Loucy (cell line): ENCODE results near the gene ETS1.

Source experiments
- H2AFZ ChIP-seq: fragments of 200-600 bp; sonication (generic); 2 replicates; pipeline ENCODE4 v1.6.0; 2016; ENCODE audit warnings: antibody characterized with exemption, mild to moderate bottlenecking, low read length, moderate library complexity
- H3F3A ChIP-seq: fragments of 200-600 bp; 2 replicates; pipeline ENCODE4 v1.6.0; 2016; ENCODE audit warnings: antibody characterized with exemption, low read depth, mild to moderate bottlenecking
- H3K27me3 ChIP-seq: fragments of 200-600 bp; sonication (generic); 2 replicates; pipeline ENCODE4 v1.6.1; 2014; ENCODE audit warnings: low read length, mild to moderate bottlenecking; ENCODE audit not compliant: insufficient read depth, poor library complexity, severe bottlenecking
- H3K36me3 ChIP-seq: fragments of 200-600 bp; sonication (generic); 2 replicates; pipeline ENCODE4 v1.6.1; 2016; ENCODE audit warnings: low read length; ENCODE audit not compliant: insufficient read depth
- H3K4me1 ChIP-seq: fragments of 200-600 bp; sonication (generic); 2 replicates; pipeline ENCODE4 v1.5.1; 2014; ENCODE audit warnings: low read length, mild to moderate bottlenecking; ENCODE audit not compliant: insufficient read depth, poor library complexity, severe bottlenecking
- H3K4me2 ChIP-seq: fragments of 200-600 bp; sonication (generic); 2 replicates; pipeline ENCODE4 v1.6.0; 2014; ENCODE audit warnings: antibody characterized with exemption, low read length, low read depth, mild to moderate bottlenecking; ENCODE audit not compliant: poor library complexity, severe bottlenecking
- H3K4me3 ChIP-seq: fragments of 200-600 bp; sonication (generic); 2 replicates; pipeline ENCODE4 v1.5.1; 2014; ENCODE audit warnings: low read length, mild to moderate bottlenecking, mixed read lengths; ENCODE audit not compliant: poor library complexity, severe bottlenecking
- H3K79me2 ChIP-seq: fragments of 200-600 bp; sonication (generic); 2 replicates; pipeline ENCODE4 v1.6.1; 2014; ENCODE audit warnings: low read length; ENCODE audit not compliant: insufficient read depth
- H3K9ac ChIP-seq: fragments of 200-600 bp; sonication (generic); 2 replicates; pipeline ENCODE4 v1.6.0; 2014; ENCODE audit warnings: mild to moderate bottlenecking, low read depth, low read length, moderate library complexity; ENCODE audit not compliant: poor library complexity, severe bottlenecking
- H3K9me2 ChIP-seq: fragments of 200-600 bp; sonication (generic); replicated peaks from 2 replicates; pipeline ENCODE4 v1.6.1; 2016; ENCODE audit warnings: low read depth, low read length, mixed read lengths
- H3K9me3 ChIP-seq: fragments of 200-600 bp; sonication (generic); 2 replicates; pipeline ENCODE4 v1.6.1; 2014; ENCODE audit warnings: mild to moderate bottlenecking, antibody characterized with exemption, low read length, low read depth; ENCODE audit not compliant: insufficient read depth
- H4K20me1 ChIP-seq: fragments of 200-600 bp; sonication (generic); 2 replicates; pipeline ENCODE4 v1.6.0; 2014; ENCODE audit warnings: antibody characterized with exemption, low read length, mild to moderate bottlenecking; ENCODE audit not compliant: insufficient read depth, poor library complexity, severe bottlenecking
- CTCF ChIP-seq: fragments of 200-600 bp; sonication (generic); conservative IDR thresholded peaks from 2 replicates; pipeline ENCODE4 v1.5.1; 2014; ENCODE audit warnings: mild to moderate bottlenecking, antibody characterized with exemption, low read length
- EZH2phosphoT487 ChIP-seq: fragments of 200-600 bp; IDR thresholded peaks from 2 replicates; pipeline ENCODE4 v1.6.1; 2018; ENCODE audit warnings: antibody characterized with exemption, mild to moderate bottlenecking, moderate library complexity, borderline replicate concordance

ETS1 gene

GRCh38 chr11:128563942-128564641 is 23.3 kb downstream of the ETS1 start:
- no peaks in the 10 kb centered on the region for H3K9me3 ChIP-seq
- H2AFZ ChIP-seq = no peak overlapping the region
- no peak overlapping the region for H3K4me2 ChIP-seq
- no peaks in the 10 kb centered on the region for H3K36me3 ChIP-seq
- H3K4me3 ChIP-seq = no peak overlapping the region
- no peaks in the 10 kb centered on the region for H3K9me2 ChIP-seq
- peaks cover 14% of the 10 kb centered on the region for H3K4me1 ChIP-seq
- H4K20me1 ChIP-seq = no peaks in the 10 kb centered on the region
- H3K27me3 ChIP-seq = no peaks in the 10 kb centered on the region
- H3F3A ChIP-seq = 0 out of 2 replicates have a peak, but pooled peaks cover under 1% of the 10 kb centered on the region
- TF ChIP-seq EZH2phosphoT487 (no peak), CTCF (no peak)
- no peak overlapping the region for H3K9ac ChIP-seq
- no peaks in the 10 kb centered on the region for H3K79me2 ChIP-seq

GRCh38 chr11:128563308-128563707 is 24.1 kb downstream of the ETS1 start:
- TF ChIP-seq CTCF (no peak), EZH2phosphoT487 (no peak)
- H3F3A ChIP-seq = 0 out of 2 replicates have a peak, but pooled peaks cover 4% of the 10 kb centered on the region
- no peaks in the 10 kb centered on the region for H3K9me3 ChIP-seq
- no peaks in the 10 kb centered on the region for H3K79me2 ChIP-seq
- H3K4me3 ChIP-seq = no peak overlapping the region
- no peak overlapping the region for H3K4me2 ChIP-seq
- no peak overlapping the region for H2AFZ ChIP-seq
- peaks cover 18% of the 10 kb centered on the region for H3K4me1 ChIP-seq
- no peaks in the 10 kb centered on the region for H4K20me1 ChIP-seq
- no peaks in the 10 kb centered on the region for H3K27me3 ChIP-seq
- H3K36me3 ChIP-seq = no peaks in the 10 kb centered on the region
- H3K9me2 ChIP-seq = no peaks in the 10 kb centered on the region
- no peak overlapping the region for H3K9ac ChIP-seq

GRCh38 chr11:128559496-128560103 is 27.8 kb downstream of the ETS1 start:
- Histone ChIP-seq H2AFZ (no peak overlapping the region), H3K36me3 (no peaks in the 10 kb centered on the region), H3K79me2 (no peaks in the 10 kb centered on the region), H3K9me2 (no peaks in the 10 kb centered on the region), H4K20me1 (no peaks in the 10 kb centered on the region), H3K4me3 (no peak overlapping the region), H3K9me3 (no peaks in the 10 kb centered on the region), H3K27me3 (no peaks in the 10 kb centered on the region), H3K9ac (no peak overlapping the region), H3K4me1 (peaks cover 18% of the 10 kb centered on the region), H3K4me2 (no peak overlapping the region), H3F3A (0 out of 2 replicates have a peak, but pooled peaks cover 4% of the 10 kb centered on the region)
- no peak for TF ChIP-seq CTCF
- no peak for TF ChIP-seq EZH2phosphoT487
